GM21390 (cell line): ENCODE measurements around the gene TH.

ENCODE experiments used
- ATAC-seq: cut with Tn5 transposase; IDR thresholded peaks from one replicate; pipeline ENCODE4 v1.9.1; 2021; ENCODE audit not compliant: unreplicated experiment

TH gene

GRCh38 chr11:2115308-2115707, 56.3 kb downstream of the TH start:
- no peak for ATAC-seq

GRCh38 chr11:2114430-2115241, 57.0 kb downstream of the TH start:
- ATAC-seq = no peak
